ENCODE measurements around the gene EEPD1.

- TF ChIP-seq POLR2A (IDR thresholded peaks at IDR 0.05) (no peak), CTCF (IDR thresholded peaks at IDR 0.05) (no peak), POLR2AphosphoS5 (IDR thresholded peaks at IDR 0.05) (no peak)
These were observed 64.3 kb downstream of the EEPD1 start for GRCh38 chr7:36217211-36217960.
